Measurements from ENCODE around the gene CDK12.

CDK12 gene

DNA sequence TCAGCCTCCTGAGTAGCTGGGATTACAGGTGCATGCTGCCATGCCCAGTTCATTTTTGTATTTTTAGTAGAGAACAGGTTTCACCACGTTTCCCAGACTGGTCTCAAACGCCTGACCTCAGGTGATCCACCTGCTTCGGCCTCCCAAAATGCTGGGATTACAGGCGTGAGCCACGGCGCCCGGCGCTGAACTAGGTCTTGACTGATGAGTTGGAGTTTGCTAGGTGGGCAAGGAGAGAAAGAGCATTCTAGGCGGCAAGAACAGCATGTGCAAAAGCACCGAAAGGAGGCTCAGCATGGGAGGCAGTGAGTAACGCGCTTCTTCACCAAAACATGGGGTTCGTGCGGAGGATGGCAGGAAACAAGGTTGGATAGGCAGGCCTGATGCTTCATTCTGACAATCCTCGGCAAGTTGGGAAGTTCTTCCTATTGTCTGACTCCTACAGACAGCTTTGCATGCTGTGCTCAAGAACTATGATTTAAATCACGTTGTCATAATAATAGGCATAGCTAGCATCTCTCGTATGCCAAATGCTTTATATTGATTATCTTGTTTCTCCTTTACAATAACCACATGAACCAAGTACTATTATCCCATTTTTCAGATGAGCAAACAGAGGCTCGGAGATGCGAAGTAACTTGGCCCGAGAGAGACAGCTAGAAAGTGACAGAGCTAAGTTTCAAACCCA, 119.9 kb downstream of the CDK12 start:
- no peak for DNase-seq (ENCODE audit: low read depth in 2 of 2)

DNA sequence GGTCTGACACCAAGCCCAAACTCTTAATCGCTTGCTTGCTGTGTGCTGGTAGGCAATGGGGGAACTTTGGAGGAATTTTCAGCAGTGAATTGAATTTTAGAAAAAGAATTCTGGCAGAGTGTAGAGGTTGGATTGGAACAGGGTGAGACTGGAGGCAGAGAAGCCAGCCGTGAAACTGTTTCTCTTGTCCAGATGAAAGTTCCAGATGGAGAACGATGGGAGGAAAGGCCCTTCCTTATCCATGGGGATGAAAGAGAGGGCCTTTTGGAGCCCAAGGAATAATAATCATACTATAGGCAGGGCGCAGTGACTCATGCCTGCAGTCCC, 120.4 kb downstream of the CDK12 start:
- no peak for DNase-seq (ENCODE audit: low read depth in 2 of 2)

DNA sequence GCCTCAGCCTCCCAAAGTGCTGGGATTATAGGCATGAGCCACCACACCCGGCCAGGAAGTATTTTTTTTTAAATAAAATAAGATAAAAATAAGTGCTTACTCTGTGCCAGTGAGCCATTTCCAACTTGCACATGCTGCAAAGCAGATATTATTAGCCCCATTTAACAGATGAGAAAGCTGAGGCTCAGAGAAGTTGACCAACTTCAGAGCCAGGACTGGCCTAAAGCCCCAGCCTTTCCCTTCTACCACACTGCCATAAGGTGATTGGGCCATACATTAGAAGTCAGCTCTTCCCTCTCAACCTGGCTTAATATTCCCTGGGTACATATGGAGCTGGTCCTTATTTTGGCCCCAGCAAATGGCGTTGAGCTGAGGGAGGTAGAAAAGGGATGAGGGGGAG, 121.4 kb downstream of the CDK12 start:
- DNase-seq (ENCODE audit: low read depth in 2 of 2): no peak
